ENCODE measurements around the gene SF3B6. TPM values are rescaled to one million over a fixed set of nuclear protein-coding genes. Genes with fewer than 3 reads are reported as not detected.

The SF3B6 gene
- total and polyA plus RNA-seq, 2 donors (not counting 1 experiment from before 2014, with no cell fraction given), result 134 to 210 TPM

DNA sequence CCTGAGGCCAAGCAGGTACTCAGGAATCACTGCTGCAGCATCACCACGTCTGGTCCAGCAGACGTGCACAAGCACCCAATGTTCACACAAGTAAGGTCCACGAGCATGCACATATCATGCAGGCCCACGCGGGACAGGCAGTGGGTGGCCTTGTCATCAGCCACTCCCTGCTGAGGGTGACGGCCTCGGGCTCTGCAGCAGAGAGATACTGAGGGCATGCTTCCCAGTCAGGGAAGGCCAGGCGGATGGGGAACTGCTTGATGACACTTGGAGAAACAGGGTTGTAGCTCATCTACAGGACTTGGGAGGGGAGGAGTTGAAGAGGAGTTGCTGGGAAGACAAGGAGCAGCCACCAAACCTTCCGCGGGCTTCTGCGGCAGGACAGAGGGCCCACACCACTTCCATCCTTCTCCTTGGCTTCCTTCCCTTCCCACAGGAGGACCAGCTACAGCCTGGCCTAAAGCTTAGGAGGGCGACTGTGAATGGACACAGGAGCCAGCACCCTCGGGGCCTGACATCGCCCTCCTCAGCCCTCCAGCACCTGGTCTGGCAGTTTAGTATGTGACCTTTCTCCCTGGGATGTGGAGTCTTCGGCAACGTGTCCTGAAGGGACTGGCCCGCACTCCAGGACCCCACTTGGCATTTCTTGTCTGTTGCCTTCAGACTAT is 51.0 kb downstream of the SF3B6 start:
- Histone ChIP-seq H3K27me3 (ENCODE audit: control insufficient read depth, insufficient read depth, low read length) (no peaks in the 10 kb centered on the region), H2AFZ (ENCODE audit: low read length) (no peak overlapping the region), H4K20me1 (ENCODE audit: control insufficient read depth, extremely low read depth, insufficient read depth, low read length) (no peaks in the 10 kb centered on the region), H3K9ac (ENCODE audit: insufficient read depth, low read length) (no peak overlapping the region), H3K4me3 (replicated peaks in 1 of 4; ENCODE audit: control extremely low read depth in 1 of 4, insufficient read depth in 1 of 4, low read depth in 3 of 4, low read length in 4 of 4) (no peak overlapping the region), H3K79me2 (ENCODE audit: control insufficient read depth, insufficient read depth, low read length) (no peaks in the 10 kb centered on the region), H3K36me3 (ENCODE audit: control insufficient read depth, insufficient read depth, low read length) (peaks cover 6% of the 10 kb centered on the region), H3K9me3 (ENCODE audit: control insufficient read depth, insufficient read depth, low read depth, low read length) (no peaks in the 10 kb centered on the region), H3K4me1 (ENCODE audit: control insufficient read depth, extremely low read depth, insufficient read depth, low read length) (no peaks in the 10 kb centered on the region), H3K4me2 (ENCODE audit: extremely low read depth, insufficient read depth, low read length) (no peak overlapping the region), H3K27ac (ENCODE audit: insufficient read depth, low read length) (no peak overlapping the region)
- TF ChIP-seq, protein P1, sequence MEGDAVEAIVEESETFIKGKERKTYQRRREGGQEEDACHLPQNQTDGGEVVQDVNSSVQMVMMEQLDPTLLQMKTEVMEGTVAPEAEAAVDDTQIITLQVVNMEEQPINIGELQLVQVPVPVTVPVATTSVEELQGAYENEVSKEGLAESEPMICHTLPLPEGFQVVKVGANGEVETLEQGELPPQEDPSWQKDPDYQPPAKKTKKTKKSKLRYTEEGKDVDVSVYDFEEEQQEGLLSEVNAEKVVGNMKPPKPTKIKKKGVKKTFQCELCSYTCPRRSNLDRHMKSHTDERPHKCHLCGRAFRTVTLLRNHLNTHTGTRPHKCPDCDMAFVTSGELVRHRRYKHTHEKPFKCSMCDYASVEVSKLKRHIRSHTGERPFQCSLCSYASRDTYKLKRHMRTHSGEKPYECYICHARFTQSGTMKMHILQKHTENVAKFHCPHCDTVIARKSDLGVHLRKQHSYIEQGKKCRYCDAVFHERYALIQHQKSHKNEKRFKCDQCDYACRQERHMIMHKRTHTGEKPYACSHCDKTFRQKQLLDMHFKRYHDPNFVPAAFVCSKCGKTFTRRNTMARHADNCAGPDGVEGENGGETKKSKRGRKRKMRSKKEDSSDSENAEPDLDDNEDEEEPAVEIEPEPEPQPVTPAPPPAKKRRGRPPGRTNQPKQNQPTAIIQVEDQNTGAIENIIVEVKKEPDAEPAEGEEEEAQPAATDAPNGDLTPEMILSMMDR (conservative IDR thresholded peaks at IDR 0.05 in 1 of 2, IDR thresholded peaks at IDR 0.05 in 1 of 2; ENCODE audit: low read depth in 1 of 2, low read length in 2 of 2), result no peak
- no peak for TF ChIP-seq EZH2 (IDR thresholded peaks at IDR 0.05; ENCODE audit: low read length, missing control alignments)
- no peak for DNase-seq (ENCODE audit: low read depth in 2 of 2)

DNA sequence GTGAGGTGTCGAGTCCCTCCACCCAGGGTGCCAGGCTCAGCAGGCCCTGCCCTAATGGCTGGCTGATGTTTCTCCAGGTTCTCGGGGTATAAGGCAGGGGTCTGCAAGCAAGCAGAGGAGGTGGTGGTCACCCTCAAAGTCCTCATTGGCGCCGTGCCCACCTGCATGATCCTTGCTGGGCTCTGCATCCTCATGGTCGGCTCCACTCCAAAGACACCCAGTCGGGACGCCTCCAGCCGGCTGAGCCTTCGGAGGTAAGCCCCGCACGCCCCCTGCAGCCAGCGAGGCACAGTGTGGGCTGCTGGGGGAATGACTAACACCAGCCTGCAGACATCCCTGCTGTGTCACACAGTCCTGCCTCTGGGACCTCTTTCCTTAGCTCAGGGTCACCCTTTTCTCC is 52.1 kb downstream of the SF3B6 start:
- H3K4me2 ChIP-seq (ENCODE audit: extremely low read depth, insufficient read depth, low read length), result no peak overlapping the region
- TF ChIP-seq, protein P1 (conservative IDR thresholded peaks at IDR 0.05 in 1 of 2, IDR thresholded peaks at IDR 0.05 in 1 of 2; ENCODE audit: low read depth in 1 of 2, low read length in 2 of 2), result peak; percentile 12 to 31
- no peak for TF ChIP-seq EZH2 (IDR thresholded peaks at IDR 0.05; ENCODE audit: low read length, missing control alignments)
- H3K27ac ChIP-seq (ENCODE audit: insufficient read depth, low read length), result no peak overlapping the region
- no peak overlapping the region for H2AFZ ChIP-seq (ENCODE audit: low read length)
- H3K27me3 ChIP-seq (ENCODE audit: control insufficient read depth, insufficient read depth, low read length), result no peaks in the 10 kb centered on the region
- H3K36me3 ChIP-seq (ENCODE audit: control insufficient read depth, insufficient read depth, low read length), result peaks cover 6% of the 10 kb centered on the region
- H3K4me1 ChIP-seq (ENCODE audit: control insufficient read depth, extremely low read depth, insufficient read depth, low read length), result no peaks in the 10 kb centered on the region
- peak; percentile 15 to 29 for DNase-seq (ENCODE audit: low read depth in 2 of 2)
- H4K20me1 ChIP-seq (ENCODE audit: control insufficient read depth, extremely low read depth, insufficient read depth, low read length), result no peaks in the 10 kb centered on the region
- H3K79me2 ChIP-seq (ENCODE audit: control insufficient read depth, insufficient read depth, low read length), result no peaks in the 10 kb centered on the region
- H3K9me3 ChIP-seq (ENCODE audit: control insufficient read depth, insufficient read depth, low read depth, low read length), result no peaks in the 10 kb centered on the region
- H3K4me3 ChIP-seq (replicated peaks in 1 of 4; ENCODE audit: control extremely low read depth in 1 of 4, insufficient read depth in 1 of 4, low read depth in 3 of 4, low read length in 4 of 4), result no peak overlapping the region
- no peak overlapping the region for H3K9ac ChIP-seq (ENCODE audit: insufficient read depth, low read length)

DNA sequence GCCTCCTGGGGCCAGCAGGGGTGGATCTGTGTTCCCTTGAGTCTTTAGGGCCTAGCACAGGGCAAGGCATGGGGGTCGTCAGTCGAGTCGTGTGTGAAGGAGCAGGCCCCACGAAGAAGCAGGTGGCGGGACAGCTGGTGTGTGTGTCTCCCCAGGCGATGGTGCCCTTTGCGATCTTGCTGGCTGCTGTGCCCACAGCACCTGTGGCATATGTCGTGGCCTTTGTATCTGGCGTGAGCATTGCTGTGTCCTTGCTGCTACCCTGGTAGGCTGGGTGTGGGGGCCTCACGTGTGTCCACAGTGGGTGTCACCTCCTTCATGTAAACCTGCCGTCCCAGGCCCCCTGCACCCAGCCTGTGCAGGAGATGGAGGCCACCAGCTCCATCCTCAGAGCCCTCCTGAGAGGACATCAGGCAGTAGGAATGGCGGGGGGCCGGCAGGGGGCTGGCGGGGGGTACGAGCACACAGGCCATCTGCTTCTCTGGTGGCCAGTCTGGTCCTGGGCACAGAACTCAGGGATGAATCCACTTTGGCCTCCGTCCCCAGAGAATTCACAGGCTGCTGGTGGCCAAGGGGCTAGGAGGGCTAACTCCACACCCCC is 53.1 kb downstream of the SF3B6 start:
- Histone ChIP-seq H3K9ac (ENCODE audit: insufficient read depth, low read length) (no peak overlapping the region), H3K27me3 (ENCODE audit: control insufficient read depth, insufficient read depth, low read length) (no peaks in the 10 kb centered on the region), H4K20me1 (ENCODE audit: control insufficient read depth, extremely low read depth, insufficient read depth, low read length) (no peaks in the 10 kb centered on the region), H3K27ac (ENCODE audit: insufficient read depth, low read length) (no peak overlapping the region), H3K36me3 (ENCODE audit: control insufficient read depth, insufficient read depth, low read length) (peaks cover 6% of the 10 kb centered on the region), H3K9me3 (ENCODE audit: control insufficient read depth, insufficient read depth, low read depth, low read length) (no peaks in the 10 kb centered on the region), H3K4me1 (ENCODE audit: control insufficient read depth, extremely low read depth, insufficient read depth, low read length) (no peaks in the 10 kb centered on the region), H3K4me2 (ENCODE audit: extremely low read depth, insufficient read depth, low read length) (no peak overlapping the region), H3K4me3 (replicated peaks in 1 of 4; ENCODE audit: control extremely low read depth in 1 of 4, insufficient read depth in 1 of 4, low read depth in 3 of 4, low read length in 4 of 4) (no peak overlapping the region), H3K79me2 (ENCODE audit: control insufficient read depth, insufficient read depth, low read length) (no peaks in the 10 kb centered on the region), H2AFZ (ENCODE audit: low read length) (no peak overlapping the region)
- no peak for DNase-seq (ENCODE audit: low read depth in 2 of 2)
- no peak for TF ChIP-seq EZH2 (IDR thresholded peaks at IDR 0.05; ENCODE audit: low read length, missing control alignments)

Measured in fibroblast of lung (primary cell).